ENCODE results near the gene CAP2. TPM values are rescaled to one million over a fixed set of nuclear protein-coding genes. Genes with fewer than 3 reads are reported as not detected.
"Not testable (repeated sequence)": the region's sequence is repeated elsewhere in the genome, so short reads cannot be mapped to it uniquely, and the experiment has no call there.

Gene CAP2
- total RNA-seq, 1 donor from 2014 or later, result not detected

GRCh38 chr6:17408081-17408480 is 14.7 kb downstream of the CAP2 start:
- Mint-ChIP-seq H3K27ac (no peak overlapping the region), H3K4me1 (no peaks in the 10 kb centered on the region), H3K9me3 (peaks cover 5% of the 10 kb centered on the region), H3K36me3 (ENCODE audit: low read depth) (no peaks in the 10 kb centered on the region), H3K4me3 (no peak overlapping the region), H3K27me3 (no peaks in the 10 kb centered on the region)
- intact Hi-C loops (cut with micrococcal nuclease), result no loop called here
- TF ChIP-seq, protein P1, sequence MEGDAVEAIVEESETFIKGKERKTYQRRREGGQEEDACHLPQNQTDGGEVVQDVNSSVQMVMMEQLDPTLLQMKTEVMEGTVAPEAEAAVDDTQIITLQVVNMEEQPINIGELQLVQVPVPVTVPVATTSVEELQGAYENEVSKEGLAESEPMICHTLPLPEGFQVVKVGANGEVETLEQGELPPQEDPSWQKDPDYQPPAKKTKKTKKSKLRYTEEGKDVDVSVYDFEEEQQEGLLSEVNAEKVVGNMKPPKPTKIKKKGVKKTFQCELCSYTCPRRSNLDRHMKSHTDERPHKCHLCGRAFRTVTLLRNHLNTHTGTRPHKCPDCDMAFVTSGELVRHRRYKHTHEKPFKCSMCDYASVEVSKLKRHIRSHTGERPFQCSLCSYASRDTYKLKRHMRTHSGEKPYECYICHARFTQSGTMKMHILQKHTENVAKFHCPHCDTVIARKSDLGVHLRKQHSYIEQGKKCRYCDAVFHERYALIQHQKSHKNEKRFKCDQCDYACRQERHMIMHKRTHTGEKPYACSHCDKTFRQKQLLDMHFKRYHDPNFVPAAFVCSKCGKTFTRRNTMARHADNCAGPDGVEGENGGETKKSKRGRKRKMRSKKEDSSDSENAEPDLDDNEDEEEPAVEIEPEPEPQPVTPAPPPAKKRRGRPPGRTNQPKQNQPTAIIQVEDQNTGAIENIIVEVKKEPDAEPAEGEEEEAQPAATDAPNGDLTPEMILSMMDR (IDR thresholded peaks at IDR 0.05), result no peak
- POLR2A ChIA-PET, result no interaction called here
- CTCF ChIA-PET, result no interaction called here
- no peak for DNase-seq
- ATAC-seq (ENCODE audit: low read depth), result no peak

GRCh38 chr6:17410281-17410680 is 16.9 kb downstream of the CAP2 start:
- no peak for ATAC-seq (ENCODE audit: low read depth)
- no peak for DNase-seq
- intact Hi-C loops (cut with micrococcal nuclease), result no loop called here
- no peak overlapping the region for H3K27ac Mint-ChIP-seq
- no peaks in the 10 kb centered on the region for H3K36me3 Mint-ChIP-seq (ENCODE audit: low read depth)
- ChIA-PET POLR2A (no interaction called here), CTCF (no interaction called here)
- no peak overlapping the region for H3K4me3 Mint-ChIP-seq
- no peaks in the 10 kb centered on the region for H3K4me1 Mint-ChIP-seq
- peaks cover 5% of the 10 kb centered on the region for H3K9me3 Mint-ChIP-seq
- TF ChIP-seq, protein P1 (IDR thresholded peaks at IDR 0.05), result no peak
- H3K27me3 Mint-ChIP-seq, result no peaks in the 10 kb centered on the region

- ATAC-seq (ENCODE audit: low read depth) (no peak), DNase-seq (no peak)
- Mint-ChIP-seq H3K4me1 (no peaks in the 10 kb centered on the region), H3K27ac (no peak overlapping the region), H3K27me3 (no peaks in the 10 kb centered on the region), H3K36me3 (ENCODE audit: low read depth) (no peaks in the 10 kb centered on the region), H3K9me3 (peaks cover 5% of the 10 kb centered on the region), H3K4me3 (no peak overlapping the region)
- POLR2A ChIA-PET, result no interaction called here
- intact Hi-C loops (cut with micrococcal nuclease), result no loop called here
- CTCF ChIA-PET, result no interaction called here
- TF ChIP-seq, protein P1 (IDR thresholded peaks at IDR 0.05), result no peak
Observed at GRCh38 chr6:17413313-17413750, 19.9 kb downstream of the CAP2 start.

DNA sequence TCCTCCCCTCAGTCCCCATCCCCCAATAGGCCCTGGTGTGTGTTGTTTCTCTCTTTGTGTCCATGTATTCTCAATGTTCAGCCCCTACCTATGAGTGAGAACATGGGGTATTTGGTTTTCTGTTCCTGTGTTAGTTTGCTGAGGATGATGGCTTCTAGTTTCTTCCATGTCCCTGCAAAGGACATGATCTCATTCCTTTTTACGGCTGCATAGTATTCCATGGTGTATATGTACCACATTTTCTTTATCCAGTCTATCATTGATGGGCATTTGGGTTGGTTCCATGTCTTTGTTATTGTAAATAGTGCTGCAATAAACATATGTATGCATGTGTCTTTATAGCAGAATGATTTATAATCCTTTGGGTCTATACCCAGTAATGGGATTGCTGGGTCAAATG is 21.0 kb downstream of the CAP2 start:
- POLR2A ChIA-PET; H3K9me3 Mint-ChIP-seq; H3K4me1 Mint-ChIP-seq; intact Hi-C loops (cut with micrococcal nuclease); CTCF ChIA-PET; H3K27me3 Mint-ChIP-seq; DNase-seq; H3K4me3 Mint-ChIP-seq; H3K27ac Mint-ChIP-seq; H3K36me3 Mint-ChIP-seq (ENCODE audit: low read depth); ATAC-seq (ENCODE audit: low read depth): not testable (repeated sequence)

GRCh38 chr6:17415321-17415720 is 21.9 kb downstream of the CAP2 start:
- H3K27me3 Mint-ChIP-seq, result no peaks in the 10 kb centered on the region
- no peak overlapping the region for H3K27ac Mint-ChIP-seq
- TF ChIP-seq, protein P1 (IDR thresholded peaks at IDR 0.05), result no peak
- H3K4me1 Mint-ChIP-seq, result no peaks in the 10 kb centered on the region
- ATAC-seq (ENCODE audit: low read depth) (no peak), DNase-seq (no peak)
- POLR2A ChIA-PET, result no interaction called here
- intact Hi-C loops (cut with micrococcal nuclease), result no loop called here
- CTCF ChIA-PET, result no interaction called here
- H3K9me3 Mint-ChIP-seq, result peaks cover 2% of the 10 kb centered on the region
- H3K36me3 Mint-ChIP-seq (ENCODE audit: low read depth), result no peaks in the 10 kb centered on the region
- H3K4me3 Mint-ChIP-seq, result no peak overlapping the region

DNA sequence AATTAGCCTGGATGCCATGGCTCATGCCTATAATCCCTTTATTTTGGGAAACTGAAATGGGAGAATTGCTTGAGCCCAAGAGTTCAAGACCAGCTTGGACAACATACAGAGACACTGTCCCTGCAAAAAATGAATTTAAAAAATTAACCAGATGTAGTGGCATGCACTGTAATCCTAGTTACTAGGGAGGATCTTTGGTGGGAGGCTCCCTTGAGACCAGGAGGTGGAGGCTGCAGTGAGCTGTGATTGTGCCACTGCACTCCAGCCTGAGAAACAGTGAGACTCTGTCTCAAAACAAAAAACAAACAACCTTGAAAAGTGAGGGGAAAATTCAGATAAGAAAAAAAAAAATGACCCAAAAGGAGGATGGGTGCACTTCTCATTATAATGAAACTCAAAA is 23.4 kb downstream of the CAP2 start:
- Mint-ChIP-seq H3K4me1 (no peaks in the 10 kb centered on the region), H3K4me3 (no peak overlapping the region), H3K9me3 (no peaks in the 10 kb centered on the region), H3K27ac (no peak overlapping the region), H3K36me3 (ENCODE audit: low read depth) (no peaks in the 10 kb centered on the region), H3K27me3 (no peaks in the 10 kb centered on the region)
- POLR2A ChIA-PET, result no interaction called here
- CTCF ChIA-PET, result no interaction called here
- intact Hi-C loops (cut with micrococcal nuclease), result no loop called here
- ATAC-seq (ENCODE audit: low read depth) (no peak), DNase-seq (no peak)
- TF ChIP-seq, protein P1 (IDR thresholded peaks at IDR 0.05), result no peak
